HG03064 (cell line): ENCODE data around the gene DIP2A.

Source experiments
- ATAC-seq: cut with Tn5 transposase; IDR thresholded peaks from one replicate; pipeline ENCODE4 v1.9.1; 2021; ENCODE audit warnings: low read depth; ENCODE audit not compliant: unreplicated experiment

Gene DIP2A

DNA sequence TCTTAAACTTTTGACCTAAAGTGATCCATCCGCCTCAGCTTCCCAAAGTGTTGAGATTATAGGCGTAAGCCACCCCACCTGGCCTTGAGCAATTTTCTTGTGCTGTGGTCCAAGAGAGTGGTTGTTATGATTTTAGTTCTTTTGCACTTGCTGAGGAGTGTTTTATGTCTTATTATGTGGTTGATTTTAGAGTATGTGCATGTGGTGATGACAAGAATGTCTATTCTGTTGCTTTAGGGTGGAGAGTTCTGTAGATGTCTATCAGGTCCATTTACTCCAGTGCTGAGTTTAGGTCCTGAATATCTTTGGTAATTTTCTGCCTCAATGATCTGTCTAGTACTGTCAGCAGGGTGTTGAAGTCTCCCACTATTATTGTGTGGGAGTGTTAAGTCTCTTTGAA, 157.4 kb downstream of the DIP2A start:
- ATAC-seq, result no peak

DNA sequence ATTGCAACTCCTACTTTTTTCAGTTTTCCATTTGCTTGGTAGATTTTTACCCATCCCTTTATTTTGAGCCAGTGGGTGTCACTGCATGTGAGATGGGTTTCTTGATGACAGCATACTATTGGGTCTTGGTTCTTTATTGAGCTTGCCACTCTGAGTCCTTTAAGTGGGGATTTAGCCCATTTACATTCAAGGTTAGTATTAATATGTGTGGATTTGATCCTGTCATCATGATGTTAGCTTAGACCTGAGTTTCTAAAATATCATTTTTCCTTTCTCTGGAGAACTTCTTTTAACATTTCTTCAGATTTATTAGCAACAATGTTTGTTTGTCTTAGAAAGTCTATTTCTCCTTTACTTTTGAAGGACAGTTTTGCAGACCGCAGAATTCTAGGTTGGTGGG, 158.0 kb downstream of the DIP2A start:
- no peak for ATAC-seq

DNA sequence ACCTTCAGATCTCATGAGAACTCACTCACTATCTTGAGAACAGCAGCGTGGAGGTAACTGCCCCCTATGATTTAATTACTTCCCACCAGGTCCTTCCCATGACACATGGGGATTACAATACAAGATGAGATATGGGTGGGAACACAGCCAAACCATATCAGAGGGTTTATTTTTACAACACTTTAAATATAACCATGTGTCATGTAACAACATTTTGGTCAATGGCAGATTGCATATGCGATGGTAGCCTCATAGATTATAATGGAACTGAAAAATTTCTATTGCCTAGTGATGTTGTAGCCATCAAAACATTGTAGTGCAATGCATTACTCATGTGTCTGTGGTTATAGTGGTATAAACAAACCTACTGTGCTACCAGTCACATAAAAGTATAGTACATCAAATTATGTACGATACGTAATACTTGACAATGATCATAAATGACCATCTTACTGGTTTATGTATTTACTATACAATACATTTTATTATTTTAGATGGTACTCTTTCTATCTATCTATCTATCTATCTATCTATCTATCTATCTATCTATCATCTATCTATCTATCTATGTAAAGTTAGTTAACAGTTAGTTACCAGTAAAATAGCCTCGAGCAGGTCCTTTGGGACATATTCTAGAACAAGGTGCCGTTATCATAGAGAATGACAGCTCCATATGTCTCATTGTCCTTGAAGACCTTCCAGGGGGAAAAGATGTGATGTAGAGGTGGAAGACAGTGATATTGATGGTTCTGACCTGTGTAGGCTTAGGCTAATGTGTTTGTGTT, 158.8 kb downstream of the DIP2A start:
- no peak for ATAC-seq

DNA sequence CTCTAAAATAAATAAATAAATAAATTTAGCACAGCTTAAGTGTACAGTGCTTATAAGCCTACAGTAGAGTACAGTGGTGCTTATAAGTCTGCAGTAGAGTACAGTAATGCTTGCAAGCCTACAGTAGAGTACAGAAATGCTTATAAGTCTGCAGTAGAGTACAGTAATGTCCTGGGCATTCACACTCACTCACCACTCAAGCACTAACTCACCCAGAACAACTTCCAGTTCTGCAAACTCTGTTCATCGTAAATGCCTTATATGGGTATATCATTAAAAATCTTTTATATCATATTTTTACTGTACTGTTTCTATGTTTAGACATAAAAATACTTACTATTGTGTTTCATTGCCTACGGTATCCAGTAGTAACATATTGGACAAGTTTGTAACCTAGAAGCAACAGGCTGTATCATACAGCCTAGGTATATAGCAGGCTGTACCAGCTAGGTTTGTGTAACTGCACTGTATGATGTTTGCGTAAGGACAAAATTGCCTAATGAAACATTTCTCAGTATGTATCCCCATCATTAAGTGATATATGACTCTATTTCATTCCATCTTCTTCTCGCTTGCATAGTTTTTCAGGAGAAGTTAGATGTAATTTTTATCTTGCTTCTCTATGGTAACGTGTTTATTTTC, 160.2 kb downstream of the DIP2A start:
- no peak for ATAC-seq
